GOT3 (cell line): ENCODE data around the gene SMARCA2.

Experiments
- DNase-seq: peaks from one replicate; lab custom pipeline; 2025; ENCODE audit warnings: mixed read lengths; lab: John Stamatoyannopoulos, UW

The SMARCA2 gene

GRCh38 chr9:2174911-2175310 is 159.8 kb downstream of the SMARCA2 start:
- no peak for DNase-seq

- DNase-seq = no peak
Observed at GRCh38 chr9:2177121-2177520, 162.0 kb downstream of the SMARCA2 start.

- DNase-seq = no peak
Observed at GRCh38 chr9:2178034-2178734, 163.0 kb downstream of the SMARCA2 start.

DNA sequence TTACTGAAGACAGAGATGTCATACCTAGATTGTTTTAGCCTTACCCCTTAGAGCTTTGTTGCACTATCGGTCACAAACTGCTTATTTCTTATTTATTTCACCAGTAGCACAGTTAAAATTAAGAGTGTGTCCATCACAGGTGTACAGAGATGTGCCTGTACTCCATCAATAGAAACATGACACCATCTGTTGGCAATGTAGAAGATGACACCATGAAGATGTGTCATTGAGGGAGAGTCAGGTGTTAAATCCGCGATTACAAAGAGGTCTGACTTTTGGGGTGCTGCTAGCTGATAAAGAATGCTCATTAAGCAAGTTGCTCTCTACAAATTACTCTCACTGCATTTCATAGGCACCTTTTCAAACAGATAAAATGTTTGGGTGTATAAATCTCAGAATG is 164.4 kb downstream of the SMARCA2 start:
- no peak for DNase-seq

DNA sequence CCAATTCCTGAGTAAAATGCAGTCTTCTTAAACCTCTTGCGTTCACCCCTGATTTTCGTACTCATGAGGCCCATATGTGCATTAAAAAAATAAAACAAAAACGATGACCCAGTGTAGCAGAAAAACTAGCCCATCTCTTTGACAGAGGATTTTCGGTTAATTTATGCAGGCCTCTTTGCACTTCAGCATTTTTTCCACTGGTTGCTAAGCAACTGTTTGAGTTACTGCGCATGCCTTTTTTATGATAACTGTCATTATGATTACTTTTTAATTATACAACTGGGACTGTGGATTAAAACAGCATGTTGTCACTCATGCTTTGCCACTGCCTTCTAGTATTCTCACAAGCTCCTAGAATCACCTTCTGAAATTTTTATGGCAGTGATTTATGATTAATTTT is 165.0 kb downstream of the SMARCA2 start:
- no peak for DNase-seq

DNA sequence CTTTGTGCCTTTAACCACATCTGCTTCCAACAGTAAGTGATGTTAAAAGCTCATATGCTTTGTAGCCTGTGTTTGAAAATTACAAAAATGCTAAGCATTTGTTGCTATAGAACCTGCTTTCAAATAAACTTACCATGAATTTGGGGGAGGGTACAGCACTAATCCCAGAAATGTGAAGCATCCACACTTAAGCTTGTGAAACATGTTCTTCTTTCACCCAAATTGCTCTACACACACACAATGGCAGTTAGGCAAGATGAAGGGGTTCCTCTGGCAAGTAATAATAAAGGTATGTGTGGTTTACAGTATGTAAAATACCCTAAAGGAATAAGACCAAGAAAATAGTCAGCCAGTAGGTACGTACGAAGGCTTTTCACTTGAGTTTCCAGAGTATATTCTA is 165.6 kb downstream of the SMARCA2 start:
- no peak for DNase-seq

- DNase-seq = no peak
Observed at GRCh38 chr9:2181792-2182191, 166.6 kb downstream of the SMARCA2 start.

DNA sequence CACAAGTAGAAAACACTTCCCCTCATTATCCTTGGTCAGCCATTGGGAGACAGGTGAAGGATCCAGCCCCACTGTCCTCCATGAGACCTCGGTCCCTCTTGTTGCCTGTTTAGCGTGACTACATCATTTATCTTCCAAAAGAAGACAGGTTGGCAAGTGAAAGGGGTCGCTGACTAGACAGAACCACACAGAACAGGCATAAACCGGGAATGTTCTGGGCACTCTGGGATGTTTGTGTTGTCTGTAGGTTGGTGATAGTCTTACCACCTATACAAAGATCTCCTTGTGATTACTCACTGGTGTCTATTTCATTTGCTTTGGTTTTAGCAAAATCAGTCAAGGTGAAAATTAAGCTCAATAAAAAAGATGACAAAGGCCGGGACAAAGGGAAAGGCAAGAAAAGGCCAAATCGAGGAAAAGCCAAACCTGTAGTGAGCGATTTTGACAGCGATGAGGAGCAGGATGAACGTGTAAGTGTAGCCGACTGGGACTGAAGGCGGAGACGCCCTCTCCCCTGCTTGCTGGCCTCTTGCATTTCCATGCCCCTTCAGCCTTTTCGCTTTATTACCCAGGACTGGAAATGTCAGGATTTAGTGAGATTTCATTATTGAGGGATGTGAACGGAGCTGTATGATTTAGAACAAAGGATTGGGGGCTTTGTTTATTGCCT is 175.9 kb downstream of the SMARCA2 start:
- DNase-seq = no peak

GRCh38 chr9:2191609-2191972 is 176.4 kb downstream of the SMARCA2 start:
- DNase-seq = no peak

- no peak for DNase-seq
Observed at GRCh38 chr9:2192356-2192979, 177.3 kb downstream of the SMARCA2 start.

DNA sequence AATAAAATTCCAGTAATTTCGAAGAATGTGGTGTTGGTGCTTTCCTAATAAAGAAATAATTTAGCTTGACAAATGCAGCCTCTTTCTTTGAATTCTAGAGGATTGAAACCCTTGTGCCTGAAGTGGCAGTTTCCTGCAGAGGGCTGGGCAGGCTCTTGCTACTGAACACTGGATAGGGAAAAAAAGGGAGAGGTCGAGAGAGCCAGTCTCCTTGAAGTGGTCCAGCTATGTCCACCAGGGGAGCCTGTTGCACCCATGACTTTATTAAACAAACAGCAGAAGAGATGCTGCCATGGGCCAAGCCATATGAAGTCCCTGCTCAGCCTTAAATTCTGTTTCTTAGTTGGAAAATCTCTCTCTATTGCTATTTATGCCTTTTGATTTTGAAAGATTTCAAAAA is 178.4 kb downstream of the SMARCA2 start:
- no peak for DNase-seq

GRCh38 chr9:2195211-2195610 is 180.1 kb downstream of the SMARCA2 start:
- DNase-seq = no peak

DNA sequence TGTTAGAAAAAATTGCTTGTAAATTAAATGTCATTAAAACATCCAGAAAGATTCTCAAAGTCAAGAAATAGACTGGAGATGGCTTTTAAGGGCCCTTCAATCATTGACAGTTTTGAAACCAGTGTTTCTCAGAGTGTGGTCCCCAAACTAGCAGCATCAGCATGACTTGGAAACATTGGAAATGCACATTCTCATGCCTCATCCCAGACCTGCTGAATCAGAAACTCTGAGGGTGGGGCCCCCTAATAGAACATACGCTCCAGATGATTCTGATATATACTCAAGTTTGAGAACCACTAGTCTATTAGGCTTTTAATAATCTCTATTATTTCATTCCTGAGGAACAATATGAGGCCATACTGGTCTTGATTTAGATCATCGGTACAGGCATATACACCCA is 181.6 kb downstream of the SMARCA2 start:
- no peak for DNase-seq

- no peak for DNase-seq
Observed at GRCh38 chr9:2198956-2199635, 183.9 kb downstream of the SMARCA2 start.

DNA sequence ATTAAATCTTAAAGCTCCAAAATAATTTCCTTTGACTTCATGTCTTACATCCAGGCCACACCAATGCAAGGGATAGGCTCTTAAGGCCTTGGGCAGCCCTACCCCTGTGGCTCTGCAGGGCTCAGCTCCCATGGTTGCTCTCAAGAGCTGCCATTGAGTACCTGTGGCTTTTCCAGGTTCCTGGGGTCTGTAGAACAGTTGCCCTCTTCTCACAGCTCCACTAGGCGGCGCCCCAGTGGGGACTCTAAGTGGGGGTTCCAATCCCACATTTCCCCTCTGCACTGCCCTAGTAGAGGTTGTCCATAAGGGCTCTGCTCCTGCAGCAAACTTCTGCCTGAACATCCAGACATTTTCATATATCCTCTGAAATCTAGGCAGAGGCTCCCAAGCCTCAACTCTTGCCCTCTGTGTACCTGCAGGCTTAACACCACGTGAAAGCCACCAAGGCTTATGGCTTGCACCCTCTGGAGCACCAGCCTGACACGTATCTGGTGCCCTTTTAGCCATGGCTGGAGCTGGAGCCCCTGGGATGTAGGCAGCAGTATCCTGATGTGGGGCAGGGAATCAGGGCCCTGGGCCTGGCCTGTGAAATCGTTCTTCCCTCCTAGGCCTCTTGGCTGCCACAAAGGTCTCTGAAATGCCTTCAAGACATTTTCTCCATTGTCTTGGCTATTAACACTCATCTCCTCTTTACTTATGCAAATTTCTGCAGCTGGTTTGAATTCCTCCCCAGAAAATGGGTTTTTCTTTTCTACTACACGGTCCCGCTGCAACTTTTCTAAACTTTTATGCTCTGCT is 185.1 kb downstream of the SMARCA2 start:
- no peak for DNase-seq

DNA sequence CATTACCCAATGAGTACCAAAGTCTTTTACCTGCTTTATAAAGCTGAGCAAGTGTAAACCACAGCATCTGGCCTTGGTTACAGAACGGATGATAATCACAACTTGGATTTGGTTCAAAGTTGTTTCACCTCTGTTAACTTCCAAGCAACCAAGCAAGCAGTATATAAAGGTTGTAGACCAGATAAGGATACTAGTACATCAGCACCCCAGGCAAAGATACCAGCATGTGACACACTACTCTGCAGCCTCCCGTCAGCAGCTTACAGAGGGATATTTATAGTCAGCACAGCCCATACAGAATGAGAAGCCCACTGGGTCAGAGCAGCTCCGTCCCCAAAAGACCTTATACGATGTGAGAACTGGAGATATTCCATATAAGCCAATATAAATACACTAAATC is 193.3 kb downstream of the SMARCA2 start:
- no peak for DNase-seq

DNA sequence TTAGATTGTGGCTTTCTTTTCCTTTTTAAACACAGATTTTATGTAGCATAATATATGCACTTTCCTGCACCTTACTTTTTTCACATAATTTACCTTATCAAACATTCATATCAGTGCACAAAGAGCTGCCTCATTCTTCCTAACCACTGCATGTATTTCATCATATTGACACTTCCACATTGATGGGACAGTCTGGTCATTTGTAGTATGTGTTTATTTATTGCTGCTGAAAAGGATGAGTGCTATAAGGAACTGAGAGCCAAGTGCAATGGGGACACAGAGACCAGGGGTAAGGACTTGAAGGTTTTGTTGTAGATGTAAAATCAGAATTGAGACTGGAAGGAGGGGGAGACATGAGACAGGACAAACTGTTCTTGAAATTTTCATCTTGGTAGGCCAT is 193.8 kb downstream of the SMARCA2 start:
- no peak for DNase-seq

- DNase-seq = no peak
Observed at GRCh38 chr9:2209400-2209799, 194.3 kb downstream of the SMARCA2 start.

DNA sequence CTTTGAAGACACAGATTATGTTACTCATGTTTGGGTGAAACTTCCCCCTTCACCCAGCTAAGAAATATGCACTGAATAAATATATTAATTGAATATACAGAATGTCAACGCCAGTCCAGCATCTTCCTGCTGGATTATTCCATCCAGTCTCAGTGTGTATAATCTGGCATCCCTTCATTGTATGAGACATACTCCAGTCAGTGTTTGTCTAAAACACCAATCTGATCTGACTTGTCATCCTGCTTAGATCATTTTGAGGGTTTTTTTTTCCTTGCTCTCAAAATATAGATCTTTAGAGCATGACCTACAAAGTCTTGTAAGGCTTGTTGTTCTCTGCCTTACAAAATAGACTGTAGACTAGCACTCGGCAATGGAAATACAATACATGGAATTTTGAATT is 195.1 kb downstream of the SMARCA2 start:
- DNase-seq = no peak

DNA sequence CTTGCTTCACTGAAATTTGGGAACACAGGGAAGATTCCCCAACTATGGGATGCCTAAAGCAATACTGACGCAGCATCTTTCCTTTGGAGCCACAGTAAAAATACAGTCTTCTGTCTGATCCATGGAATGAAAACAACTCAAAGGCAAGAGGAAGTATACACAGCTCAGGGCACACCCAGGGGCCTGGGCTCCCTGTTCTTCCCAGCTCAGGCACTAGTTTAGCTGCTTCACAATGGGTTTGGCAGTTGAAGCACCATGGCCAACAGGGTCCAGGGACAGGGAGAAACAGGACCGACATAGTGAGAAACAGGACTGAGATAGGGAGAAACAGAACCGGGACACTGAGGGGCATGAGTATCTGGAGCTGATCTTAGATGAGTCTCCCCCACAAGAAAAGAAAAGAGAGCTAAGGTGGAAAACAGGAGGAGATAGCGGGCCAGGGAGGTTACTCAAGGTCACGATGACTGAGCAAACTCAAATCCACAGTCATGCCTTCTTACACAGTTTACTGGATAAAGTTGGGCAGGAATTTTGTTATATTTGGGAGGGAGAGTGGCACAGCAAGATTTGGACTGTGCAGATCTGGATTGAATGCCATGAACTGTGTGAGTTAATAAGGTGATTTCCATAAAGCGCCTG is 198.8 kb downstream of the SMARCA2 start:
- DNase-seq = no peak

DNA sequence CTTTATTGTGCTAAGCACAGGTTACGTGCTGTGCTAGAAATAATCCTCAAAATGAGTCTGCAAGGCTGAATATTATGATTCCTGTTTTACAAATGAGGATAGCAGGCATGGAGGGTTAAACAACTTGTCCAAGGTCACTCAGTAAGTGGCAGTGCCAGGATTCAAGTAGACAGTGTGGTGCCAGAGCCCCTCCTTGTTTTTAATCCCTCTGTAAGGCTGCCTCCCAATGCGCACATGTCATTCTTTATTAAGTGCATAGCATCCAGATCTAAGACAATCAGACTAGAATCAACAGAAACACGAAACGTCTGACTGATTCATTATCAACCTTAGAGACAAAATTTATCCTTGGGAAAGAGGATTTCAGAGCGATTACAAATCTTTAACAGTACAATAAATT is 199.6 kb downstream of the SMARCA2 start:
- DNase-seq = no peak
